GM18861 (cell line): ENCODE measurements around the gene PDE10A.

ENCODE experiments used
- ATAC-seq: cut with Tn5 transposase; IDR thresholded peaks from one replicate; pipeline ENCODE4 v1.9.1; 2021; ENCODE audit not compliant: unreplicated experiment

The PDE10A gene

DNA sequence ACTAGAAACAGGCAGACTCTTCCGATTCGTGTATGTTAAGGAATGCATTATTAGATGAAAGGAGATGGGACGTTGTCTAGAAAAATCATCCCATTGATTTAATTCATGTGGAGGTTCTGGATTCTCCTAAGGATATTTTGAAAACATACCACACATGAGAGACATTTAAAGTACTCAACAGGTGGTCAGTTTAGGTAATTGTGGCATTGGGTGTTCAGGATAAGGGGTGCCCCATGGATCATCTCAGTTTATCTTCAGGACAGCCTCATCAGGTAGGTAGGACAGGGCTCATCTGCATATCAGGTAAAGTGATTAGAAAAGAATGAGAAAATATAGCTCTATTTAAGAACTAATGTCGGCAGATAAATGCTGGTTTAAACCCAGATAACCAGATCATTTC, 15.9 kb upstream of the PDE10A start:
- no peak for ATAC-seq

DNA sequence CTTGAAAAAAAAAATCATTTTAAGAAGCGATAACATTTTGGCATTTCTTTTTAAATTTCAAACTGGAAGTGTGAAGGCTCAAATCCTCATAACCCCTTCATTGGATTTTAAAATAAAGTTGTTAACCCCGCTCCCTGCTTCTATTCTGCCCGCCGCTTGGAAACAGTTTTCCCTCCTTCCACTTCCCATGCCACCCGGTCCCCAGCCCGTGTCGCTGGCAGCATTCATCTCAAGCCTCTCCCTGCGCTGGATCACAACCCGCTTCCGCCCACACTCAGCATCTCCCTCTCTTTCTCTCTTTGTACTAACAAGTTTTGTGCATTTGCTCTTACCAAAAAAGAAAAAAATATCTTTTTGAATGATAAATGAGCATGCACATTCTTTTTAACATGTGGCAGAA, 15.4 kb upstream of the PDE10A start:
- ATAC-seq, result no peak

DNA sequence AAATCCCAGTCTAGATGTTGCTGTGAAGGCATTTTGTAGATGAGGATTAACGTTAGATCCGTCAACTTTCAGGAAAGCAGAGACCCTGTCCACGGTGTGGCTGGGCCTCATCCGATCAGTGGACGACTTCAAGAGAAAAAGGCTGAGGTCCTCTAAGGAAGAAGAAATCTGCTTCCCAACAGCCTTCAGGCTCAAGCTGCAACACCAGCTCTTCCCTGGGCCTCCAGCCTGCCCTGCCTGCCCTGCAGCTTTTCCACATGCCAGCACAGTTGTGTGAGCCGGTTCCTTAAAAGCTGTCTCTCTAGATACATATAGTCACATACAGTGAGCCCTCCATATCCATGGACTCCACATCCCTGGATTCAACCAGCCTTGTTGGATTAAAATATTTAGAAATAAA, 14.1 kb upstream of the PDE10A start:
- no peak for ATAC-seq

GRCh38 chr6:165676435-165677068, 13.5 kb upstream of the PDE10A start:
- no peak for ATAC-seq

DNA sequence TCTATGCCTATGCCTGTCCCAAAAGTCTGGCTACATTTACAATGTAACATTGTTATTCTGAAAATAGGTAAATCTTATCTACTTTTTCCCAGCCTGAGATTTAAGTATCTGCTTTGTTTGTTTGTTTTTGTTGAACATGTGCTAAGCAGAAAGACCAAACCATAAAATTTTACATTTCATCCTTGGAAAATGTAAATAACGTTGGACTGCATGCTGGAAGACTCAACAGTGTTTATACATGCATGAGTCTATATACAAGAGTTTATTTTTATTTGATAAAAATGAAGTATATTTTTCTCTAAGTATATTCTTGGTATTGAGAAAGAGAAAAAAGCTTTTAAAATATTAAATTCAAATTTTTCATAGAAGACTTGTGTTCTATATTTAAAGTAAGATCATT, 12.1 kb upstream of the PDE10A start:
- no peak for ATAC-seq

GRCh38 chr6:165674155-165675029, 11.4 kb upstream of the PDE10A start:
- ATAC-seq, result no peak

GRCh38 chr6:165671222-165671768, 8.3 kb upstream of the PDE10A start:
- ATAC-seq, result no peak

DNA sequence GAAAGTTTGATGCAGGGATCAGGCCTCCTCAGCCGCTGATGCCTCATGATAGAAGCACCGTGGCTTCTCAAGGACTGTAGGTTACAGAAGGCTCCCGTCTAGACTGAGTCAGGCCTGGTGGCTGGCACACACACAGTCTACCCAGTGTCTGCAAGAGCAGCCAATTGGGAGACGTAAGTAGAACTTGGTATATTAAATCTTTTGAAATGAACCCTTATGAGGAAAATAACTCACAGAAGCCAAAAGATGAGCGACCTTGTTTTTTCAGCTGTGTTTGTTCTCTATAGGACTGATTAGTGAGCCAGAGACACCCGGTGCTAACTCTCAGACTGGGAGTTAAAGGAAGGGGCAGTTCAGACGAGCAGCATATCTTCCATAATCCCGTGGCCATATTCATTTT, 5.9 kb upstream of the PDE10A start:
- no peak for ATAC-seq

GRCh38 chr6:165665384-165665672, 2.3 kb upstream of the PDE10A start:
- no peak for ATAC-seq

DNA sequence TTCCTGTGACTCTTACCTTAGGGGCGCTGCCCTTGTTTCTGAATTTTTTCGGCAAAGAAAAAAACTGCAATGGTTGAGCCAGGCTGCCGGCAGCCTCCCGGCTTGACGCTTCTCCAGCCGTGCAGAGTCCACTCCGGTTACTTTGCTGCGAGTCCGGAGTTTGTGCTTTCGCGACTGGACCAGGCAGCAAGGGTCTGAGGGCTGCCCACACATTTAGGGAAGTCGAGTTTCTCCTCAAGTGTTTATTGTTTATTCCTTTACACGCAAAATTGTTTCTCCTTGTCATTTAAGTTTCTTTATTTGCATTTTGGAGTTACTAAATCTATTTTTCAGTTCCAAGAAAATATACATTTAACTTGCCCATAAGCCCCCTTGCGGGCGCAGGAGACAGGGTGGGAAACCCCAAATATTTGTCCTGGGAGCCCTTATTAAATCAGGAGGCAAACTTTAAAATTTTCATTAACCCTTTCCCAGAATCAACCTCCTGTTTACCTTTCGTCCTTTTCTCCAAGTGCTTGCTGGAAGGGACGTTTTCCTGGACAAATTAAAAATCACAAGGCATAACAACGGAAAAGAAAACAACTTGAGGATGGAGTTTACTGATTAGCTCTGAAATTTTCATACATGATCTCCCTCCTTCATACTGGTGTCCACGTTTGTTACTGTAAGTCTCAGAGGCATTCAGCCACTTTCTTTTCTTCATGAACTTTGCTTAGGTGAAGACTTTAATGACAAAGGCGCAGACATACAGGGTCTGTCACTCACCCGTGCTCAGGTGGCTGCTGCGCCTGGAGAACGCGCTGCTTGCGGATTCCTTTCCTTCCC, 1.7 kb upstream of the PDE10A start:
- no peak for ATAC-seq

GRCh38 chr6:165663736-165664558, 906 bp upstream of the PDE10A start:
- no peak for ATAC-seq

- no peak for ATAC-seq
Observed at GRCh38 chr6:165663377-165663735, 315 bp upstream of the PDE10A start.

DNA sequence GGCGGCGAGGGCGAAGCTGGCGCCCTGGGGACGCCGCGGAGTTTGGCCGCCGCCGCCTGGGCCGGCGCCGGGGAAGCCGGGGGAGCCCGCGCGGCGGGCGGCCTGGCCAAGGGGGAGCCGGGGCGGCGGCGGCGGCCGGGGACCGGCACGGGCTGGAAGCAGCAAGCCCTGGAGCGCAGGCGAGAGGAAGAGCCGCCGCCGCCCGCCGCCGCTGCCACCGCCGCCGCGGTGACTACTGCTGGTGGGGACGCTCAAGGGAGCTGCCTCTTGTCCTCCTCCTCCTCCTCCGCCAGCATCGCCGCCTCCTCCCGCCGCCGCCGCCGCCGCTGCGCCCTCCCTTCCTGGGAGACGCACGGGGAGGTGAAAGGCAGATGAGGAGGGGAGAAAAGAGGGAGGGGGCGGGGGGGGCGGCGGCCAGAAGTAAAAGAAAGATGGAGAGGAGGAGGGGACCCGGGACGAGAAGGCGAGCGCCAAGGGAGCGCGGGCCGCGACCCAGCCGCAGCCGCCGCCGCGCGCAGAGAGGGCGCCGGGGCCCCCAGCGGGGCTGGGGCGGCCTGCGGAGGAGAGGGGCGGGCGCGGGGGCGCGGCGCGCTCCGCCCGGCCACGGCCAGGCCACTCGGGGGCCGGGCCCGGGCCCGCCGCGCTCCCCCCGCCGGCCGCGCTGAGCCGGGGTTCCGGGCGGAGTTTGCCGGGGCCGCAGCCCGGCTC, 846 bp downstream of the PDE10A start:
- ATAC-seq, result no peak

DNA sequence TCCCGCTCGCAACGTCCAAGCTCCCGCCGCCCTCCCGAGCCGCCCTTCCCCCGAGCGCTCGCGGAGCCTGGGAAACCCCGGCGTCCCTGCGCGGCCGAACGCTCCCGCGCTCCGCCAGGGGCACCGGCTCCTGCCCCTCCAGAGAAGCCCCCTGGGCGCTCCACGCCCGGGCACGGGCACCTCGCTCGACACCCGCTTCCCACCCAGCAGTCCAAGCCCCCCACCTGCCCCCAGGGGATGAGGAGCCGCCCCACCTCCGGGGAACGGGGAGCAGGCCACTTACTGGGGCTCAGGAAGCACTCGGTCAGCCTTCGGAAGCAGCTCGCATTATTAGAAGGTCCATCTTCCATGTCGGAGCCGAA, 1.4 kb downstream of the PDE10A start:
- no peak for ATAC-seq

GRCh38 chr6:165660857-165661663, 2.0 kb downstream of the PDE10A start:
- ATAC-seq, result no peak

- no peak for ATAC-seq
Observed at GRCh38 chr6:165659945-165660856, 2.8 kb downstream of the PDE10A start.

DNA sequence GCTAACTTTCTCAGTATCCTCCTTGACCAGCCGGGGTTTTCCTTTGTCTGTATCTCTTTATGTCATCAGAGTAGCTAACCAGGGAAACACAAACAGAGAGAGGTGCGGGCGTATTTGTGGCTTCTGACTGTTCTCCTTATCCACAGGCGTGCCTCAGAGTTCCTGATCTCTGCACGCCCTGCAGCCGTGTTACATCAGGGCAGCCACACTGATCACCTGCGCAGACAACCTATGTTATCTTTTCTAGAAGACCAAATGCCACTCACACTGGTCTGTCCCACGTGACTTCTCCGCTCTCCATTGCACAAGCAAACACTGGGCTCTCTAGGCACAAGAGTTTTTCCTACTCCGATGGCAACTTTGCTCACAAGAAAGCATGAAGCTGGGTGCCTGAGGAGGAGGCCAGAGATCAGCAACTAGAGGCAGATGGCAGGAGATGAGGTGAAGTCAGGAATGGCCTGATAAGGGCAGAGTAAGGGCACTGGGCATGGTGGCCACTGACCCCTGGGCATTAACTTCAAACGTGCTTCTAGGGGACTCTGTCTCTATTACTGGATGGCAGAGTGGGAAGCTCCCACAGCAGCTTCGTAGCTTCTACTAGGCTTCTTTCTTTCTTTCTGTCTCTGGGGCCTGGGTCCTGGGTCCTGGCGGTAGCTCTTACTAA, 4.5 kb downstream of the PDE10A start:
- no peak for ATAC-seq

GRCh38 chr6:165657325-165657680, 5.7 kb downstream of the PDE10A start:
- ATAC-seq, result no peak
